CD4-positive, alpha-beta T cell treated with Interleukin-1 beta for 1 hour (primary cell): Measurements from ENCODE around the gene DENND4A.
A peak's percentile ranks its signal among the peaks of the same experiment; 100 is the strongest.
"Not testable (repeated sequence)": the region's sequence is repeated elsewhere in the genome, so short reads cannot be mapped to it uniquely, and the experiment has no call there.

Experiments used
- DNase-seq, 2 donors: peaks; one replicate each; pipeline ENCODE4 v3.0.0-alpha.2; 2020 to 2022

Gene DENND4A

DNA sequence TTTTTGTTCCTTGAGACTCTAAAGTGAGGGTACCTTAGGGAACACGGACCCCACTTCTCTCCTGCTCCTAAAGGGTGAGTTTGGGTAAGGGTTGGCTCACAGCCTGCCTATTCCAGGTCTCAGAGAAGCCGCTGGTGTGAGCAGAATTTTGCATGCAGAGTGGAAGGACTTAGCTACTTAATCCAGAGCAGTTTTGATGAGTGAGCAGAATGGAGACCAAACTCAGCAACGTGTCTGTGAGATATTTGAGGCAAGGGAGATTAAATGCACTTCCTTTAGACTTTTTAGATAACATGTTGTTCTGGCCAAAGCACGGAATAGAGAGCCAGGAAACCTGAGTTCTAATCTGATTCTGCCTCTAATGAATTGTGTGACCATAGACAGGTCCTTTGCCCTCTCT is 165.2 kb downstream of the DENND4A start:
- no peak for DNase-seq

DNA sequence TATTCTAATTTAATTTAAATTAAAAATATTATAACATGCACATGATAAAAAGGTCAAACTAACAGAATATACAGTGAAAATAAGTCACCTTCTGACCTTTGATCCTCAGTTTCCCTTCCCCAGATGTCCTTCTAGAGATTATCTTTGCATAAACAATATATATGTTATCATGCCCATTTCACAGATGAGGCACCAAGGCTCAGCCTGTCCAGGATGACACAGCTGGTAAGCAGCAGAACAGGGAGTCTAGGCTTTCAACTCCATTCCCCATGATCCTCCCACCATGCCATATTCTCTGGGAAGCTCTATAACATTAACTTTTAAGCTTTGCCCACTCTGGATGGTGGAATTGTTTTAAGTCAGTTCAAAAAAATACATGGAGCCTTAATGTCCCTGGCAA is 169.0 kb downstream of the DENND4A start:
- DNase-seq, result no peak

DNA sequence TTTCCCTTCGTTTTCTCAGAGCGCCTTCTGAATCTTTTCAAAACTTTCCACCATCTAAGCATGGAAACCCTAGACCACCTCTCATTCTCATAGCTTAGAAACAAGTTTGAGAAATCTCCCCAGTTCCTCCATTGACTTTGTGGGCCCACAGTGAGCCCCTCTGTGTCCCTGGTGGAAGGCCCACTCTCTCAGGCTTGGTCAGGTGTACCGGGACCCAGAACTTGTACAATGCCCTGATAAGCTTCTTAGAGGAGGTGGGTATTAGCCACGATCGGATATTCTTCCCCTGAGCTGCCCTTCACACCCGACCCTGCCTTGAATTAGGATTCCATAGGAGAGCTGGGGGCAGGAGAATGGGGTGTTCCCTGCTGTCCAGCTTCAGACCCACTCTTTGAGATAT is 170.5 kb downstream of the DENND4A start, which contains the start of gene SLC24A1:
Gene SLC24A1 (plus strand): TSS at position 301 of the 400 bp plus-strand sequence. CDS start 2,143 bp downstream, outside the sequence.
- no peak for DNase-seq

DNA sequence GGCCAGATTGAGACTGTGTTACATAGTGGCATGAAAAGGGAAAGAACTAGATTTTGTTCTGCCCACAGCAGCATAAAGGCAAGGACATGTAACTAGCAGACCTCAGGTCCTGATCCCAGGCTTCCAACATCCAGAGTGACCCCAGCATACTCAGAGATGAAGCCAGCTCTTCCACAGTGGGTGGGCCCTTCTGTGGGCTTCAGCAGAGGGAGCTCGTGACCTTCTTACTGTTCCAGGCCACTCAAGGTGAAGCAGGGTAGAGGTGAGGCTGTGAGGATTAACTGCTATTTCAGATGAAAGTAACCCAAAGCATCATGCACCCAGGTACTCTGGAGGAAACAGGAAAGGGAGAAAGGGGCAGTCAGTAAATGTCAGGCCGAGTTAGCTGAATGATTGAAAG is 171.3 kb downstream of the DENND4A start:
- no peak for DNase-seq

DNA sequence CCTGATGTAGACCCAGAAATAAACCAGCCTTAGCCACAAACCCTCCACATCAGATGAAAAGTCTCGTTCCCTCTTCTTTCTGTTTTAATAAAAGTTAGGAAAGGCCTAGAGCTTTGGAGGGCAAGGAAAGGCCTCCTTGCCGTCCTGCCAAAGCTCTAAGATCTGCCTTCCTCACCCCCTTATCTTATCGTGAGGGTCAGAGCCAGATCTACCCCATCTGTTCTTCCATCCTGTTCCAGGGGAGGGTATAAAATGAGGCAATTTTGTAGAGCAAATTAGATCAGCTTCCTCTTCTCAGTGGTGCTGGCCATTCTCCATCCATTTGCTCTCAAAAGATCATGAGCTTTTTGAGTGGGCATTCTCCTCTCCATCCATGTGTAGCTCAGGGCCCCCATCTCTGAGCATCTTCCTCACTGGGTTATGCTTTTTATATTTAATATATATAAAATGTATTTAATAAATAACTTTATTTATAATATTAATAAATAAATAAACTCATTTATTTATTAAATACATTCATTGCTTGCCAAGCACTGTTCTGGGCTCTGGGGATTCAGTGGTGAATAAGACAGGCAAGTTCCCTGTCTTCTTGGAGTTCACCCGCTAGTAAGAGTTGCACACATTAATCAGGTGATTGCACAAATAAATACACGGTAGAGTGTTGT is 172.3 kb downstream of the DENND4A start:
- no peak for DNase-seq

DNA sequence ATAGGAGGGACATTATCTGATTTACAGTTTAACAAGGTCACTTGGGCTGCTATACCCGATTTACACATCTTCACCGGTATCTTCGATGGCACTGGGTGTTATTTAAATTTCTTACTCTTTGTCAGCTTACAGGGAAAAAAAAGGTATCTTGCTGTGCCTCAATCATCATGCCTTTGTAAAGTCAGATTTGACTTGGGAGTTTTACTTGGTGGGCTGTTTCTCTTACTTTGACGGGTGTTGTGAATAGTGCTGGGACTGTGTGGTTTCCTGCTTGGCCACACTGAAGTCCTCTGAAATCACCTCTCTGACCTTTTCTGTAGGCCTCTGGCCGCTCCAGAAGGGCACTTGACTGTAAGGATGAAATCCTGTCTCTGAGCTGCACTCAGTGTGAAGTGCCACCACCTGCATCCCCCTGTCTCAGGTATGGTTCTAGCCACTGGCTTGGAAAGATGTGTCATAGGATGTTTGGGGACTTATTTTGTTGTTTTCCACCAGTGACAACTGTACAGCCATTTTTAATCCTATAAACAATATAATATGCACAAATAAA is 173.5 kb downstream of the DENND4A start:
- no peak for DNase-seq

DNA sequence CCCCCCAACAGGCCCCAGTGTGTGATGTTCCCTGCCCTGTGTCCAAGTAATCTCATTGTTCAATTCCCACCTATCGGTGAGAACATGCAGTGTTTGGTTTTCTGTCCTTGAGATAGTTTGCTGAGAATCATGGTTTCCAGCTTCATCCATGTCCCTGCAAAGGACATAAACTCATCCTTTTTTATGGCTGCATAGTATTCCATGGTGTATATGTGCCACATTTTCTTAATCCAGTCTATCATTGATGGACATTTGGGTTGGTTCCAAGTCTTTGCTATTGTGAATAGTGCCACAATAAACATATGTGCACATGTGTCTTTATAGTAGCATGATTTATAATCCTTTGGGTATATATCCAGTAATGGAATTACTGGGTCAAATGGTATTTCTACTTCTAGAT is 176.2 kb downstream of the DENND4A start:
- DNase-seq, result not testable (repeated sequence)

DNA sequence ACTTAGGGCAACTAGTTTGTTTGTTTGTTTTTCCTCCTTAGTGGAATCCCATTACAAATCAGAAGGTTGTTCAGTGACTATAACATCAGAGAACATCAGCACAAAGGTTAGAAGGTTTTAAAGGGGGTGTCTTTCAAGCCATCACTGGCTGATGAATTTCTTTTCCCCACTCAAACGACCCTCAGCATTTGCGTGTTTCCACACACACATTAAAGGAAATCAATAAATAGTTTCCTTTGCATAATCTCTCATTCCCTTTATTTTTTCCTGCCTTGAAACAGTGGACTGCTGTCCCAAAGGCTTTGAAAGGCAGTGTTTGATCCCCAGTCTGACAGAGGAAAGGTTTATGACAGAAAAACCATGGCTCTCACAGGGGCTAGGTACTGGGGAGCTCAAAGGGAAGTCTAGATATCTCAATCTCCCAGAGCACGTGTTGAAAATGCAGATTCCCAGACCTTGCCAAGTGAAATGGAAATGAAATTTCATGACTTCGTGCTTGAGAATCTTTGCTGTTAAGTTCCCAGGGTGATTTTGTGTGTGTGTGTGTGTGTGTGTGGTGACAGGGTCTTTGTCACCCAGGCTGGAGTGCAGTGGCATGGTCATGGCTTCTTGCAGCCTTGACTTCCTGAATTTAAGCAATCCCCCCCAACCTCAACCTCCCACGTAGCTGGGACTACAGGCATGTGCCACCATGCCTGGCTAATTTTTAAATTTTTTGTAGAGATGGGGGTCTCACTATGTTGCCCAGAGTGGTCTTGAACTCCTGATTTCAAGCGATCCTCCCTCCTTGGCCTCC is 178.9 kb downstream of the DENND4A start:
- no peak for DNase-seq

DNA sequence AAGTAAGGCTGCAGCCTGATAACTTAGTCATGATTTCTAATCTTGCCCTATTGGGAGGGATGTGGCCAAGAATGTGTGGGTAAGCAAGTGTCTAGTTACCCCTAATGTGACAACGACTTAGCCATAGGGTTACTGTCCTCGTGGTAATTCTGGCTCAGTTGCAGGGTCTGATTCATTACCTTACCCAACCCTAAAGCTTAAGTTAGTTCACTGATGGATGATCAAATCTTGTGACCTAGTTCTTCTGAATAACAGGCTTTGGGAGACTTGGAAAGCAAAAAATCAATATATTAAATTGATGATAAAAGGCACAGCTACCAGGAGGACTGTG is 179.5 kb downstream of the DENND4A start:
- no peak for DNase-seq

DNA sequence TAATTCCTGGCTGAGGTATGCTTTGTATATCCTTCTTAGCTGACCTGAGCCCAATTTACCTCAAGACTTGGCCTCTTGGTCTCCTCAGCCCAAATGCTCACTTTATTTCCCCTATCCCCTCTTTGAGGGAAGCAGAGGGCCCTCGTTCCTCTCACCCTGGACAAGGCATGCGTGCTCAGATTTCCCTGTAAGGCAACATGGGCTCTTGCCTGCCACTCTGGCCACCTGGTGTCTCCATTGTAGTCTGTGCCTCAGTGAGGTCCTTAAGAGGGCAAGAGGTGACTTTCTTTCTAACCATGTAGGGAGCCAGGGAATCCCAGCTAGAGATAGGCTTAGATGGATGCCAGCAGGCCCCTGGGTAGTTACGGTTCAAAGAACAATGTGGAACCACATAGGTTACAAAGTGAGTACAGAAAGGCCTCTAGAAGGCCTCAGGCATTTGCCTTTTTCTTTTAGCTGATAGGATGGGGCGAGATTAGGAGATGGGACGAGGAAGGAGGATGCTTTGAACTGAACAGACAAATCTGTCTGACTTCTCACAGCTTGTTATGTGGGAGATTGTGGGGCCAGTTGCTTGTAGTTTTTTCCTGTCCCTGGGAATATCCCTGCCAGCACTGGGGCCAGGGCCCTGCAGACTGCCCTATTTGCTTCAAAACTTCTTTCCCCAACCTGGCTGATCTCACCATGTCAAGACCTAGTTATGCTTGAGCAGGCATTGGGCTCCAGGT is 180.0 kb downstream of the DENND4A start:
- DNase-seq, result no peak

DNA sequence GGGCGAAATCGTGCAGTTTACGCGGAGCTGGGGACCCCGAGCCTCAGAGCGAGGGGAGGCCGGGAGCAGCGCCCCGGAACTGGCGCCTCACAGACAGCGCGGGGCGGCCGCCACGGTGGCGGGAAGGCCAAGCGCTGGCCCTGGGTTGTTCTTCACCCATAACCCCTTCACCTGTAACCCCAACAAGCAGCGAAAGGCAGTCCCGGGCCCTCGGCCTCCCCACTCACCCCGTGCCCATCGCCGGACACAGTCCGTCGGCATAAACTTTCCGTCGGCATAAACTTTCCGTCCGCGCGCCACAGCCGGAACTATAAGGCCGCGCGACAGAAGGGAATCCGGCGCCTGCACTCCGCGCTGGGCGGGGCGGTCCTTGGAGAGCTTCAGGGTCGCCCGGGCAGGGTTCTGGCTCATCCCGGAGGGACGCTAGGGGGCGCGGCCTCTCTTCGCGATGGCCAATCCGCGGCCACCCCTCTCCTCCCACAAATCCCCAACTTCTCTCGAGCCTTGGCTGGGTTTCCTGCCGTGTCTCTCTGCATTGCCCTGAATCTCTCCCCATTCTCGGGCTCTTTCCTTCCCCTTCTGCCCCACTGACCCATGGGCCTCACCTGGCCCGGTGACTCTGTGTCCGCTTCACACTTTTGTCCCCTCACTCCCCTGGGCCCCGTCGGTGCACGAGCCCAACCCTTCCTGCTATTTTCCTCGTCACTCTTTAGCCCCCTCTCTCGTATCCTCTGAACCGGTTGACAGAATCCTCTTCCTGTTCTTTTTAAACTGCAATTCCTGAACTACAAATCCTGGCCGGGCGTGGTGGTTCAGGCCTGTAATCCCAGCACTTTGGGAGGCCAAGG is 181.0 kb downstream of the DENND4A start, which contains the start of gene INTS14:
Gene INTS14 (minus strand): TSS at position 261 of the 848 bp plus-strand sequence. CDS start 3,751 bp downstream, outside the sequence.
- peak; percentile 92 for DNase-seq
